GM18499 (cell line): ENCODE measurements around the gene XBP1.
"Not testable (repeated sequence)": the region's sequence is repeated elsewhere in the genome, so short reads cannot be mapped to it uniquely, and the experiment has no call there.

ENCODE experiments used
- ATAC-seq: cut with Tn5 transposase; IDR thresholded peaks from one replicate; pipeline ENCODE4 v1.9.1; 2021; ENCODE audit warnings: moderate number of reproducible peaks; ENCODE audit not compliant: insufficient read depth, unreplicated experiment

The XBP1 gene

GRCh38 chr22:28754512-28754911 is 45.9 kb downstream of the XBP1 start:
- ATAC-seq, result not testable (repeated sequence)

- no peak for ATAC-seq
These were observed 49.9 kb downstream of the XBP1 start for GRCh38 chr22:28750471-28750881.
